Left forelimb (tissue), 1 donor: Measurements from ENCODE around the gene PLEKHA7.
A peak's percentile ranks its signal among the peaks of the same experiment; 100 is the strongest.

Experiments
- DNase-seq: peaks from one replicate; pipeline ENCODE4 v3.0.0-alpha.2; 2018; ENCODE audit warnings: low spot score

Gene PLEKHA7

GRCh38 chr11:16834384-16834783, 179.8 kb downstream of the PLEKHA7 start:
- DNase-seq, result no peak

GRCh38 chr11:16833026-16833425, 181.2 kb downstream of the PLEKHA7 start:
- DNase-seq, result no peak

GRCh38 chr11:16832193-16832539, 182.0 kb downstream of the PLEKHA7 start:
- DNase-seq, result no peak

DNA sequence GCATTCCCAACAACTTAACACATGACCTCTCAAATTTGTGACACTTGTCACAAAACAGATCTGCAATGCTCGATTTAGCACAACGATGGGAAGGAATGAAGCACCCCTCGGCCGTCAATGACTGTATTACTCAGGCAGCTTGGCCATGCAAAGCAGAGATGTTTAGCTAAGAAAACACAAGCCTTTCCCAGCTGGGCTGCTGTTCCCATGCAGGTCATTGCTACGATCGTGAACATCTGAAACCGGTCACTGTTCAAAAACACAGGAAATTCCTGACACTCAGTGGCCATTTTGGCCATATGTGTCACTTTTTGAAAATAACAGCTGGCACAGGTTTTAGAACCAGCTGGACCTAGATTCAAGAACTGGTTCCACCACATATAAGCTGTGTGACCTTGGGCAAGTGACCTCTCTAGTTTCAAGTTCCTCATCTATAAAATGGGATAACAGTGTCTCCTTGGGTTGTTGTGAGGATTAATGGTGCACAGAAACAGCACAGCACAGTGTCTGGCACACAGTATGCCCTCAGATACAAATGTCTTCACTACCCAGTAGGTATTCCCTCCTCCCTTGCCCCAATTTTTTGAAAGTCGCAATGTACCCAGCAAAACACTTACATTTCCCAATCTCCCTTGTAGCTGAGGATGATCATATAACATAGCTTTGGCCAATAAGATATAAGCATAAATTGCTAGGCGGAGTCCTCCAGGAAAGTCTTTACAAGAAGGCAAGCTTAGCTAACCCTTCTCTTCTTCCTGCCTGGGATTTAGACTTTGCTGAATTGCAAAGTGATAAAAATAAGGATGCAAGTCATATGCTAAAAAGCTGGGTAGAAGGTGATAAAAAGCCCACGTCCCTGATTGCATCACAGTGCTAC, 182.7 kb downstream of the PLEKHA7 start:
- no peak for DNase-seq

GRCh38 chr11:16827139-16827538, 187.1 kb downstream of the PLEKHA7 start:
- DNase-seq, result no peak

DNA sequence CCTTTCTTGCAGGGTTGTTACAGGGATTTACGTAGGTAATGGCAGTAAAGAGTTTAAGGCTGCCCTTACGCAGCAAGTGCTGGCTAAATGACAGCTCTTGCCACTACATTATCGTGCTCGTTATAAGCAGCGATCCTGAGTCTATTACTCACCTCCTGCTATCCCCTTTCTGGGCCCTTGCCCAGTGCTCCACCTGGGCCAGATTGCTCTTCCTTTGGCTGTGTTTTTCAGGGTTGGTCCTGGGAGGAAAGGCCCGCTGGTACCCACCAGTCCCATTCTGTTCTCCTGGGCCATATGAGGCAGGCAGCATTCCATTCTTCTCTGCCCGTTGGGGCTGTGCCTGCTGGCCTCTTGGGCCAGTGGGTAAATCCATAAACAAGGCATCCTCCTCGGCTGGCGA, 188.2 kb downstream of the PLEKHA7 start:
- DNase-seq, result no peak

DNA sequence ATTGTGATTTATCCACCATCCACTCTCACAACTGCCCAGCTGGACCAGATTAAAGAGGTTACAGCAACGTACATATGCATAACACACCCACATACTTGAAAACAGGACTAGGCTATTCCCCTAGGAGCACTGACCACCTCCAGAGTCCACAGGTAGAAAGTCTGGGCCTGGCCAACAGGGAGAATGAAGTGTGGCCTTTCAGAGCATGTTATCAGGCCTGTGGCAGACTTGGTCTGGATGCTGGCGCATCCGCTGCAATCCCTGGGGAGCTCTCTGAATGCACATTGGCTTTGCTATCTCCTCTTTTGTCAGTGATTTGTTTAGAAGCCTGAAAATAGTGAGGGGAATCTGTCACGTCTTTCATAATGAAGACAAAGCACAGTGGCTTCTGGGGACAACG, 189.1 kb downstream of the PLEKHA7 start:
- no peak for DNase-seq

GRCh38 chr11:16820324-16821092, 193.7 kb downstream of the PLEKHA7 start:
- DNase-seq, result peak; percentile 79

GRCh38 chr11:16818284-16818683, 195.9 kb downstream of the PLEKHA7 start:
- no peak for DNase-seq

DNA sequence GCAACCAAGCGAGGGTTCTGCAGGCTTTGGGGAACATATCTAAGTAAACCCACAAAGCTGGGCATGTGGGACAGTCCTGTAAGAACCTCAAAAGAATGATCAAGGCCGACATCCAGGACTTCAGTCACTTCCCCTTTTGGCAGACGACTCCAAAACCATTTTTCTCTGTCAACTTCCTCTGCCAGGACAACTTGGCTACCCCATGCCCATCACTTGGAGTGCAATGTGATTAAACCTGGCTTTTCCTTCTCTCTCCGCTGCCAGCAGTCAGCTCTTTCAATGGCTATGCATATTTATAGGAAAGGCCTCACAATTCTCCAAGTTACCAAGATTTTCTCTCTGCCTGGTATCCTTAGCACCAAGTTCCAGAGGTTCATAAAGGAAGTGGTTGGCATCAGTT, 196.9 kb downstream of the PLEKHA7 start:
- DNase-seq, result no peak

GRCh38 chr11:16816358-16817270, 197.6 kb downstream of the PLEKHA7 start:
- DNase-seq, result no peak

- no peak for DNase-seq
Measured at GRCh38 chr11:16815047-16815767, 199.0 kb downstream of the PLEKHA7 start.

- no peak for DNase-seq
Measured at GRCh38 chr11:16814410-16815046, 199.7 kb downstream of the PLEKHA7 start.

DNA sequence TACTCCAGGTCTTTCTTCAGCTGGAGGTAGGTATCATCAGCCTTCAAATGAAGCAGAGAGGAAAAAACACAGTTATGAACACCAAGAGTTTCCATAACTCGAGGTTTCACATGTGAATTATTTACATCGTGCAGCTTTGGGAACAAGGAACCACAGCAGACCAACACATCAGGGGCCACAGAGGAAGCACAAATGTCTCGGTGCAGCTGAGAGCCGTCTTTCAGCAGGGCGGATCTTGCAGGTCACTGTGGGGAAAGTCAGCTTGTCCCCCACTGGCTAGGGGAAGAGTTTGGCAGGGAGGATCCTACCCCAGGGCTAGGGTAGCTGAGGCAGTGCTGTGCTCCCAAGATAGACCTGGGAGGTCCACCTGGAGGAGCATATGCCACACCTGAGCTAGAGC, 201.1 kb downstream of the PLEKHA7 start:
- no peak for DNase-seq

GRCh38 chr11:16812274-16812673, 201.9 kb downstream of the PLEKHA7 start:
- no peak for DNase-seq

DNA sequence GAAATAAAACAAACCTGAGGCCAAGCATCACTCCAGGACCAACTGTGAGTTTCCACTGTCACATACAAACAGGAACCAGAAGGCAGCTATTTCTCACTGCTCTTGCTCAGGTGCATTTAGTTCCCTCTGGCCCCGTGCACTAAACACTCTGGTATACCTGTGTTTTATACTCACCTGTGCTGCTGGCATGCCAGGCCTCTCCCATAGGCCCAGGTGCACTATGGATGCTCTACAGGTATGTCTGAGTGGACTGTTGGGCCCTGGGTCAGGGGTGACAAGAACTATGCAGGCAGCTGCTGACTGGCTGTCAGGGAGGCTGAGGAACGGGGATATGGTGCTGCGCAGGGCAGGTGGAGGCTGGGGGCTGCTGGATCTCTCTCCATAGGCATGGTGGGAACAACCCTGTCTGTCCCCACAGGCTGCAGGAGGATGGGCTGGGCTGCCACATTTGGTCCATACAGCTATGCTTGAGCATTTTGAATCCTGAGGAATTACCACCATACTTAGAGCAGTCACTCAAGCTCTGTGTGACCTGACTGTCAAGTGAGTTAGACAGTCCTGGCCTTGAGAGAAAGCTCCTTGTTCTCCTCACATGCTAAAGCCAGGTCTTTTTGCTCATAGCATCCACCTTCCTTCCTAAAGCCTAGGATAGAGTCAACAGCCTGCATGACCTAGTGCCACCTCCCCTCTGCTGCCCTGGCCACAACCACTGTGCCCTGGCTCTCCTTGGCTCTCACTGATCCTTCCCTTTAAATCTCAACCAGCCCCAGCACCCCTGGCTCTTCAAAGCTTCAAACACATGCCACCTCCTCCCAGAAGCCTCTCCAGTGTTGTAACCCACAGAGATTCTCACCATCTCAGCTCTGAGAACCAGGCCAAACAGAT, 202.8 kb downstream of the PLEKHA7 start:
- DNase-seq, result no peak

GRCh38 chr11:16809886-16810668, 204.1 kb downstream of the PLEKHA7 start:
- no peak for DNase-seq

DNA sequence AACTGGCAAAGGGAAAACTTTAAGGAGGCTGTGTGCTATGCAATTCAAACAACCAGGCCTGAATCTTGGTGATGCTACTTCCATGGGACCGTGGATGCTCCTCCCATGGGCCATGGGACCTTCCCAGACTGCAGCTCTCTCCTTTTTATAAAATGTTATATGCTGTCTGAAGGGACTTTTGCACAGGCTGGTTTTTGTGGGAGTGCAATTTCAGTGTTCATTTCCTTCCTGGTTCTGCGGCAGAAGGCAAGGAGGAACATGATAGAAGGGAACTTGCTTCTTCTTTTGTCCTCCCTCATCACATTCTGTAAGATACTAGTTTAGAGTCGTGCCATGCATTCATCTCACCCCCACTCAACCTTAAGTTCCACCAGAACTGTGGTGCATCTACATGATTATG, 206.9 kb downstream of the PLEKHA7 start:
- DNase-seq, result no peak

DNA sequence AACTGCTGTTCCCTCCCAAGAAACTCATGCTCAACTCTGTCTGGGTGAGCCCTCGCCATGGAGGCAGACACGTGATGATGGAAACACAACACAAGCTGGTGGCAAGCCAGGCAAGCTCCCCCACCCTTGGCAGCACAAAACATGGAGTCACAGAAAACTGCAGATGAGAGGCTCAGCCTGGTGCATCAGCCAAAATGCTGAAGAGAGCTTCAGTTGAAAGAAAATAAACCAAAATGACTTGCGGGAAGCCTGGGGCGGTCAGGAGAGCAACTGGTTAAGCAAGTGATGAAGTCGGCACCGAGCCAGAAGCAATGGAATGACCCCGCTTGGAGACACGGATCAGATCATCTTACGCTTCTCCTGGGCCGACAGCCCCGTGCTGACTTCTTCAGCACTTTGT, 207.4 kb downstream of the PLEKHA7 start:
- DNase-seq, result no peak
